Keratinocyte (primary cell): Measurements from ENCODE around the gene MTM1. TPM values are rescaled to one million over a fixed set of nuclear protein-coding genes. Genes with fewer than 3 reads are reported as not detected.

Experiments used
- DNase-seq: peaks from one replicate; pipeline ENCODE4 v3.0.0-alpha.2; 2011; ENCODE audit warnings: low read depth, missing footprints, low spot score
- FAIRE-seq: peaks from 2 replicates; lab custom pipeline; 2011; peaks lifted over from hg19 to GRCh38; lab: Jason Lieb, UNC
- H2AFZ ChIP-seq: 2 replicates; pipeline ENCODE4 v1.6.0; 2012; ENCODE audit warnings: low read length, control low read depth, inconsistent platforms; ENCODE audit not compliant: control insufficient read depth
- H3K27ac ChIP-seq: 2 replicates; pipeline ENCODE4 v1.5.1; 2011; ENCODE audit warnings: low read length; ENCODE audit not compliant: control insufficient read depth, insufficient read depth
- H3K27me3 ChIP-seq: 3 replicates; pipeline ENCODE4 v1.6.0; 2011; ENCODE audit warnings: low read length; ENCODE audit not compliant: control insufficient read depth, insufficient read depth; ENCODE audit errors: extremely low read depth
- H3K36me3 ChIP-seq, 2 experiments: 2 replicates in 1 of 2; 3 replicates in 1 of 2; pipeline ENCODE4 v1.5.1; 2011; ENCODE audit warnings: low read length in 2 of 2, mild to moderate bottlenecking in 1 of 2; ENCODE audit not compliant: control insufficient read depth in 2 of 2, insufficient read depth in 2 of 2; ENCODE audit errors: extremely low read depth in 1 of 2
- H3K4me1 ChIP-seq: 3 replicates; pipeline ENCODE4 v1.5.1; 2011; ENCODE audit warnings: low read length; ENCODE audit not compliant: control insufficient read depth, insufficient read depth; ENCODE audit errors: extremely low read depth
- H3K4me2 ChIP-seq: 3 replicates; pipeline ENCODE4 v1.6.0; 2011; ENCODE audit warnings: low read depth, low read length; ENCODE audit not compliant: control insufficient read depth, insufficient read depth; ENCODE audit errors: extremely low read depth
- H3K4me3 ChIP-seq, 3 experiments: fragments of 200-600 bp in 1 of 3; sonication (generic) in 1 of 3; 2 replicates in 2 of 3; 3 replicates in 1 of 3; pipeline ENCODE4 v1.5.1; 2011 to 2016; ENCODE audit warnings: low read length in 3 of 3, mild to moderate bottlenecking in 3 of 3, control low read depth in 2 of 3, inconsistent platforms in 1 of 3, low read depth in 1 of 3, mixed read lengths in 1 of 3, mixed run types in 1 of 3, moderate library complexity in 1 of 3; ENCODE audit not compliant: control insufficient read depth in 2 of 3, insufficient read depth in 2 of 3; ENCODE audit errors: extremely low read depth in 1 of 3
- H3K79me2 ChIP-seq: 2 replicates; pipeline ENCODE4 v1.6.0; 2012; ENCODE audit warnings: low read length; ENCODE audit not compliant: control insufficient read depth, insufficient read depth
- H3K9ac ChIP-seq: 3 replicates; pipeline ENCODE4 v1.6.0; 2011; ENCODE audit warnings: low read length; ENCODE audit not compliant: control insufficient read depth, insufficient read depth; ENCODE audit errors: extremely low read depth
- H3K9me1 ChIP-seq: 3 replicates; pipeline ENCODE4 v1.6.0; 2011; ENCODE audit warnings: low read length; ENCODE audit not compliant: control insufficient read depth, insufficient read depth; ENCODE audit errors: extremely low read depth
- H3K9me3 ChIP-seq: 2 replicates; pipeline ENCODE4 v1.5.1; 2012; ENCODE audit warnings: low read depth, low read length; ENCODE audit not compliant: control insufficient read depth
- H4K20me1 ChIP-seq: 3 replicates; pipeline ENCODE4 v1.6.0; 2011; ENCODE audit warnings: low read length; ENCODE audit not compliant: control insufficient read depth, insufficient read depth; ENCODE audit errors: extremely low read depth
- CTCF ChIP-seq, 3 experiments: IDR thresholded peaks in 1 of 3; conservative IDR thresholded peaks in 1 of 3; optimal IDR thresholded peaks in 1 of 3; 2 replicates in 2 of 3; 3 replicates in 1 of 3; pipeline versions ENCODE3 to v1.5.1; 2011; ENCODE audit warnings: low read length in 3 of 3, mild to moderate bottlenecking in 3 of 3, moderate library complexity in 2 of 3, control low read depth in 1 of 3, inconsistent platforms in 1 of 3; ENCODE audit not compliant: insufficient read depth in 2 of 3; ENCODE audit errors: extremely low read depth in 1 of 3
- EZH2 ChIP-seq: IDR thresholded peaks from one replicate; pipeline ENCODE4 v1.6.1; 2012; ENCODE audit warnings: inconsistent platforms, mild to moderate bottlenecking, low read length, moderate library complexity
- dilution Hi-C: fragments of 300-500 bp; cut with MboI; formaldehyde crosslinking; loops from one replicate; pipeline ENCODE4 v1.7.0; 2020; ENCODE audit warnings: low sequenced_read_pairs; ENCODE audit not compliant: extremely low pct_ligation_motif_present
- polyA plus RNA-seq, 5 experiments: library from polyadenylated mRNA; depleted of rRNA in 3 of 5; stranded (reverse) in 3 of 5; stranded (forward) in 1 of 5; unstranded in 1 of 5; fragments of >200 nt; gene quantifications; 1 replicate in 1 of 5; 2 replicates in 3 of 5; 3 replicates in 1 of 5; pipeline versions ENCODE4 v1.2.1 to v1.2.3, GENCODE V29; 2011 to 2012; ENCODE audit warnings: missing spikeins in 2 of 5, low read depth in 1 of 5, low replicate concordance in 1 of 5

MTM1 gene
- polyA plus RNA-seq, 1 donor (not counting 4 experiments of a cell fraction or from before 2014, with no cell fraction given): 13.9 TPM

GRCh38 chrX:150664290-150664689, 95.9 kb downstream of the MTM1 start:
- Histone ChIP-seq H3K4me3 (no peak overlapping the region), H3K9me3 (no peaks in the 10 kb centered on the region), H3K4me2 (no peak overlapping the region), H3K79me2 (no peaks in the 10 kb centered on the region), H3K4me1 (no peaks in the 10 kb centered on the region), H4K20me1 (no peaks in the 10 kb centered on the region), H3K9ac (no peak overlapping the region), H2AFZ (no peak overlapping the region), H3K27me3 (no peaks in the 10 kb centered on the region), H3K9me1 (no peaks in the 10 kb centered on the region), H3K27ac (no peak overlapping the region), H3K36me3 (peaks cover 0 to 2% of the 10 kb centered on the region in 2 experiments)
- FAIRE-seq (no peak), DNase-seq (no peak)
- TF ChIP-seq EZH2: no peak
- TF ChIP-seq CTCF (optimal IDR thresholded peaks at IDR 0.05 in 1 of 3, IDR thresholded peaks at IDR 0.05 in 1 of 3, conservative IDR thresholded peaks at IDR 0.05 in 1 of 3; ENCODE audit: extremely low read depth in 1 of 3, insufficient read depth in 2 of 3, low read length in 3 of 3): no peak
- dilution Hi-C loops: no loop called here

GRCh38 chrX:150676221-150676620, 107.8 kb downstream of the MTM1 start:
- Histone ChIP-seq H3K27ac (no peak overlapping the region), H3K4me3 (no peak overlapping the region), H3K4me1 (no peaks in the 10 kb centered on the region), H4K20me1 (no peaks in the 10 kb centered on the region), H3K9ac (no peak overlapping the region), H3K36me3 (peaks cover 0 to 1% of the 10 kb centered on the region in 2 experiments), H3K27me3 (no peaks in the 10 kb centered on the region), H3K9me3 (no peaks in the 10 kb centered on the region), H3K4me2 (no peak overlapping the region), H3K79me2 (no peaks in the 10 kb centered on the region), H3K9me1 (no peaks in the 10 kb centered on the region), H2AFZ (no peak overlapping the region)
- no peak for DNase-seq
- TF ChIP-seq EZH2 (no peak), CTCF (optimal IDR thresholded peaks at IDR 0.05 in 1 of 3, IDR thresholded peaks at IDR 0.05 in 1 of 3, conservative IDR thresholded peaks at IDR 0.05 in 1 of 3; ENCODE audit: extremely low read depth in 1 of 3, insufficient read depth in 2 of 3, low read length in 3 of 3) (no peak)
- no peak for FAIRE-seq
- dilution Hi-C loops: no loop called here
